Mucosa of descending colon (tissue), 3 donors: Measurements from ENCODE around the gene RTP2. TPM values are rescaled to one million over a fixed set of nuclear protein-coding genes. Genes with fewer than 3 reads are reported as not detected.
A peak's percentile ranks its signal among the peaks of the same experiment; 100 is the strongest.

Experiments used
- ATAC-seq: fragments of 200-7000 bp; cut with Tn5 transposase; one replicate; pipeline ENCODE4 v1.9.1; 2020; ENCODE audit warnings: mild to moderate bottlenecking, moderate library complexity
- DNase-seq, 3 donors: peaks; one replicate each; pipeline ENCODE4 v3.0.0-alpha.2; 2020
- H3K36me3 ChIP-seq: fragments of 200-600 bp; one replicate; pipeline ENCODE4 v1.8.0; 2021; ENCODE audit warnings: low read depth, mild to moderate bottlenecking
- H3K4me1 ChIP-seq: fragments of 200-600 bp; one replicate; pipeline ENCODE4 v1.8.0; 2021; ENCODE audit warnings: low read depth, mild to moderate bottlenecking
- H3K4me3 ChIP-seq: fragments of 200-600 bp; one replicate; pipeline ENCODE4 v1.8.0; 2021; ENCODE audit warnings: mild to moderate bottlenecking
- H3K9me3 ChIP-seq: fragments of 200-600 bp; one replicate; pipeline ENCODE4 v1.8.0; 2021; ENCODE audit warnings: mild to moderate bottlenecking
- CTCF ChIP-seq: fragments of 200-600 bp; IDR thresholded peaks from one replicate; pipeline ENCODE4 v1.8.0; 2022; ENCODE audit warnings: antibody characterized with exemption, mild to moderate bottlenecking
- intact Hi-C, 2 donors: fragments of 100-400 bp; cut with DNase I in 1 of 2; cut with micrococcal nuclease in 1 of 2; formaldehyde crosslinking; loops; one replicate each; pipeline versions ENCODE4 v1.11.0 to v1.11.1; 2022; cut with DNase I, micrococcal nuclease
- long read RNA-seq, 2 donors: library from polyadenylated mRNA; unstranded; transcript quantifications; one replicate each; pipeline ENCODE4 v2.0.0, GENCODE V29; 2019 to 2021
- total RNA-seq, 3 donors: library from RNA; stranded (reverse); fragmentation: NEBNext Ultra II Directional in 2 of 3; extraction: Animal tissue kit (Norgen Biotek cat#: 25700) in 2 of 3; gene quantifications; one replicate each; pipeline versions ENCODE4 v1.2.1 to v1.2.4, GENCODE V29; 2021 to 2023
- donor health status: DM: no; HTN: no; CAD: no; lungs with moderate emphysema.
- donor health status: DM: no; HTN: no; CAD: no.
- donor health status: DM: no; HTN: yes; CAD: no.

RTP2 gene
- not detected for total RNA-seq
- long read RNA-seq, donor 1: 0 reads
- long read RNA-seq, donor 2: 0 reads

- Histone ChIP-seq H3K4me3 (no peak within 1 kb of the TSS), H3K9me3 (no peaks in the 10 kb centered on the region), H3K36me3 (no peaks in the 10 kb centered on the region), H3K4me1 (no peaks in the 10 kb centered on the region)
- ATAC-seq (no peak), DNase-seq (no peak)
- intact Hi-C loops: no loop called here
- no peak for TF ChIP-seq CTCF
Measured at GRCh38 chr3:187702507-187703033, at the start of gene RTP2. RTP2 (minus strand) TSS chr3:187702557; CDS start chr3:187702128, 429 bp downstream.

GRCh38 chr3:187750513-187751123 is 48.3 kb upstream of the RTP2 start:
- TF ChIP-seq CTCF: no peak
- intact Hi-C loops: no loop called here
- ATAC-seq: peak; percentile 69

GRCh38 chr3:187750006-187750512 is 47.7 kb upstream of the RTP2 start:
- Histone ChIP-seq H3K4me3 (no peak overlapping the region), H3K4me1 (peaks cover 33% of the 10 kb centered on the region), H3K9me3 (no peaks in the 10 kb centered on the region), H3K36me3 (no peaks in the 10 kb centered on the region)
- DNase-seq (peak; percentile 73 to 80 (median 76)), ATAC-seq (peak; percentile 70)
- intact Hi-C loops: no loop called here
- TF ChIP-seq CTCF: no peak

More at GRCh38 chr3:187750513-187751123, 48.3 kb upstream of the RTP2 start:
- DNase-seq: peak in 2 of 3 donors; percentile 55 to 67
- H3K36me3 ChIP-seq: no peaks in the 10 kb centered on the region
- peaks cover 32% of the 10 kb centered on the region for H3K4me1 ChIP-seq
- no peak overlapping the region for H3K4me3 ChIP-seq
- no peaks in the 10 kb centered on the region for H3K9me3 ChIP-seq

GRCh38 chr3:187748050-187748481 is 45.7 kb upstream of the RTP2 start:
- DNase-seq (peak; percentile 88 to 97 (median 94)), ATAC-seq (peak; percentile 51)
- Histone ChIP-seq H3K9me3 (no peaks in the 10 kb centered on the region), H3K4me1 (peaks cover 33% of the 10 kb centered on the region), H3K4me3 (no peak overlapping the region), H3K36me3 (no peaks in the 10 kb centered on the region)
- intact Hi-C loops: loop anchor here (10.0 kb wide), 4 partner anchors 407 to 1397 kb away; partner anchors contain the start of gene LPP (in 1 of the 2)
- TF ChIP-seq CTCF: peak; percentile 87

- no peak for TF ChIP-seq CTCF
- DNase-seq (no peak), ATAC-seq (no peak)
- Histone ChIP-seq H3K4me1 (peaks cover 38% of the 10 kb centered on the region), H3K4me3 (no peak overlapping the region), H3K36me3 (no peaks in the 10 kb centered on the region), H3K9me3 (no peaks in the 10 kb centered on the region)
- intact Hi-C loops: loop anchor here (10.0 kb wide), 4 partner anchors 407 to 1397 kb away; partner anchors contain the start of gene LPP (in 1 of the 2)
Measured at GRCh38 chr3:187747506-187747905, 45.1 kb upstream of the RTP2 start.
